Effector CD4-positive, alpha-beta T cell (primary cell): ENCODE measurements around the gene SHC3.

Experiments
- DNase-seq: peaks from one replicate; pipeline ENCODE4 v3.0.0-alpha.2; 2020

SHC3 gene

GRCh38 chr9:89153232-89154017, 25.2 kb downstream of the SHC3 start:
- DNase-seq: no peak

GRCh38 chr9:89149726-89150125, 28.9 kb downstream of the SHC3 start:
- no peak for DNase-seq

GRCh38 chr9:89145097-89145496, 33.5 kb downstream of the SHC3 start:
- no peak for DNase-seq

GRCh38 chr9:89144238-89144637, 34.4 kb downstream of the SHC3 start:
- DNase-seq: no peak

- DNase-seq: no peak
Observed at GRCh38 chr9:89143266-89143665, 35.4 kb downstream of the SHC3 start.

- no peak for DNase-seq
Observed at GRCh38 chr9:89139455-89139854, 39.2 kb downstream of the SHC3 start.

- DNase-seq: no peak
Observed at GRCh38 chr9:89138463-89139390, 39.9 kb downstream of the SHC3 start.

- no peak for DNase-seq
Observed at GRCh38 chr9:89137542-89138462, 40.8 kb downstream of the SHC3 start.

GRCh38 chr9:89135591-89136166, 42.9 kb downstream of the SHC3 start:
- no peak for DNase-seq

GRCh38 chr9:89134709-89135108, 43.9 kb downstream of the SHC3 start:
- no peak for DNase-seq

- no peak for DNase-seq
Observed at GRCh38 chr9:89122949-89123348, 55.7 kb downstream of the SHC3 start.

- DNase-seq: no peak
Observed at GRCh38 chr9:89120704-89121103, 57.9 kb downstream of the SHC3 start.

GRCh38 chr9:89116805-89117192, 61.8 kb downstream of the SHC3 start:
- no peak for DNase-seq

GRCh38 chr9:89116064-89116804, 62.4 kb downstream of the SHC3 start:
- no peak for DNase-seq

GRCh38 chr9:89115426-89115825, 63.2 kb downstream of the SHC3 start:
- DNase-seq: no peak

- DNase-seq: no peak
Observed at GRCh38 chr9:89114741-89115140, 63.9 kb downstream of the SHC3 start.

- DNase-seq: no peak
Observed at GRCh38 chr9:89113851-89114250, 64.8 kb downstream of the SHC3 start.

- DNase-seq: no peak
Observed at GRCh38 chr9:89112243-89112642, 66.4 kb downstream of the SHC3 start.

- DNase-seq: no peak
Observed at GRCh38 chr9:89109666-89110065, 69.0 kb downstream of the SHC3 start.

- no peak for DNase-seq
Observed at GRCh38 chr9:89107406-89107805, 71.2 kb downstream of the SHC3 start.

- DNase-seq: no peak
Observed at GRCh38 chr9:89106224-89106851, 72.3 kb downstream of the SHC3 start.
